Measurements from ENCODE around the gene ADAM19.

DNA sequence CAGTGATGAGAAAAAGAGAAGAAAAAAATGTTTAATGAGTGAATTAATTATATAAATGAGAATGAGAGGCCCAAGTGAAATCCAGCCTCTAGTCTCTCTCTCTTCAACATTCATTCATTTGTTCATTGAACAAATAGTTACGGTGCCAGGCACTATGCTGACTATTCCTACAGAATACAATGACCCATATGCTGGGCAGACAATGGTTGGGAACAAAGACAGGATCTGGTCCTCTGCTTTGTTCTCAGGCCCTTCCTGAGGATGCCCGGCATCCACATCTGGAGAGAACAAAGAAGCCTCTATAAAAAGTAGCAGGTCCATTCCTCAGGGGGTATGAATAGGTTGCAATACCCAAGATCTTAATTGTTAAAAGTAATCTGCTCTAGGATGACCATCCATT is 6.9 kb downstream of the ADAM19 start:
- TF ChIP-seq SMC3 (conservative IDR thresholded peaks at IDR 0.05; ENCODE audit: poor library complexity) (no peak), EP300 (conservative IDR thresholded peaks at IDR 0.05; ENCODE audit: poor library complexity, severe bottlenecking) (no peak), EZH2 (IDR thresholded peaks at IDR 0.05; ENCODE audit: borderline replicate concordance, insufficient read depth, low read length, poor library complexity, severe bottlenecking) (no peak), RAD21 (conservative IDR thresholded peaks at IDR 0.05) (no peak)
- TF ChIP-seq, protein P1, sequence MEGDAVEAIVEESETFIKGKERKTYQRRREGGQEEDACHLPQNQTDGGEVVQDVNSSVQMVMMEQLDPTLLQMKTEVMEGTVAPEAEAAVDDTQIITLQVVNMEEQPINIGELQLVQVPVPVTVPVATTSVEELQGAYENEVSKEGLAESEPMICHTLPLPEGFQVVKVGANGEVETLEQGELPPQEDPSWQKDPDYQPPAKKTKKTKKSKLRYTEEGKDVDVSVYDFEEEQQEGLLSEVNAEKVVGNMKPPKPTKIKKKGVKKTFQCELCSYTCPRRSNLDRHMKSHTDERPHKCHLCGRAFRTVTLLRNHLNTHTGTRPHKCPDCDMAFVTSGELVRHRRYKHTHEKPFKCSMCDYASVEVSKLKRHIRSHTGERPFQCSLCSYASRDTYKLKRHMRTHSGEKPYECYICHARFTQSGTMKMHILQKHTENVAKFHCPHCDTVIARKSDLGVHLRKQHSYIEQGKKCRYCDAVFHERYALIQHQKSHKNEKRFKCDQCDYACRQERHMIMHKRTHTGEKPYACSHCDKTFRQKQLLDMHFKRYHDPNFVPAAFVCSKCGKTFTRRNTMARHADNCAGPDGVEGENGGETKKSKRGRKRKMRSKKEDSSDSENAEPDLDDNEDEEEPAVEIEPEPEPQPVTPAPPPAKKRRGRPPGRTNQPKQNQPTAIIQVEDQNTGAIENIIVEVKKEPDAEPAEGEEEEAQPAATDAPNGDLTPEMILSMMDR (IDR thresholded peaks at IDR 0.05; ENCODE audit: poor library complexity, severe bottlenecking) = no peak
